PC-9 (cell line): ENCODE results near the gene RFTN2. TPM values are rescaled to one million over a fixed set of nuclear protein-coding genes. Genes with fewer than 3 reads are reported as not detected.

Experiments
- Bru-seq: library from RNA; stranded (reverse); fragments of 400-500 nt; gene quantifications from one replicate; lab custom pipeline; 2021; lab: Mats Ljungman, UMichigan
- BruChase-seq, 2 experiments: library from RNA; stranded (reverse); fragments of 400-500 nt; gene quantifications; one replicate each; lab custom pipeline; 2021; lab: Mats Ljungman, UMichigan
- BruUV-seq: library from RNA; stranded (reverse); fragments of 400-500 nt; replicated peaks from 2 replicates; lab custom pipeline; 2021; lab: Mats Ljungman, UMichigan
- CTCF ChIA-PET: fragments of 300-600 bp; sonication (Branson Sonifier 250); formaldehyde crosslinking; loops from one replicate; lab custom pipeline; 2022; ENCODE audit warnings: antibody characterized with exemption; lab: Charles Lee
- POLR2A ChIA-PET: fragments of 300-600 bp; sonication (Branson Sonifier 250); formaldehyde crosslinking; loops from one replicate; lab custom pipeline; 2022; ENCODE audit warnings: antibody characterized with exemption; ENCODE audit not compliant: unreplicated experiment; lab: Charles Lee
- DNase-seq, 2 experiments: peaks; one replicate each; pipeline versions ENCODE4 v3.0.0 to v3.0.0-alpha.2; 2015 to 2022; ENCODE audit warnings: mixed read lengths in 1 of 2
- H2AFZ ChIP-seq: fragments of 200-600 bp; sonication (generic); 2 replicates; pipeline ENCODE4 v1.8.1; 2017; ENCODE audit warnings: antibody characterized with exemption
- H3F3A ChIP-seq: fragments of 200-600 bp; sonication (generic); 2 replicates; pipeline ENCODE4 v1.8.1; 2017; ENCODE audit warnings: antibody characterized with exemption, mild to moderate bottlenecking, low read depth; ENCODE audit not compliant: insufficient read depth
- H3K27ac ChIP-seq: fragments of 200-600 bp; sonication (generic); 2 replicates; pipeline ENCODE4 v1.6.1; 2016; ENCODE audit warnings: mixed run types
- H3K27me3 ChIP-seq: fragments of 200-600 bp; sonication (generic); 2 replicates; pipeline ENCODE4 v1.6.1; 2016; ENCODE audit warnings: low read depth, mixed run types; ENCODE audit not compliant: insufficient read depth
- H3K36me3 ChIP-seq: fragments of 200-600 bp; sonication (generic); 2 replicates; pipeline ENCODE4 v1.6.1; 2016; ENCODE audit warnings: low read depth, mixed run types
- H3K4me1 ChIP-seq: fragments of 200-600 bp; sonication (generic); replicated peaks from 2 replicates; pipeline ENCODE4 v1.6.1; 2016; ENCODE audit warnings: mixed run types; ENCODE audit not compliant: insufficient read depth
- H3K4me2 ChIP-seq: fragments of 200-600 bp; sonication (generic); 2 replicates; pipeline ENCODE4 v1.6.1; 2017; ENCODE audit warnings: mixed run types
- H3K4me3 ChIP-seq: fragments of 200-600 bp; sonication (generic); 2 replicates; pipeline ENCODE4 v1.6.1; 2016; ENCODE audit warnings: mixed run types
- H3K79me2 ChIP-seq: fragments of 200-600 bp; sonication (generic); 2 replicates; pipeline ENCODE4 v1.6.1; 2017; ENCODE audit warnings: low read depth, mixed run types
- H3K9me2 ChIP-seq: fragments of 200-600 bp; sonication (generic); 2 replicates; pipeline ENCODE4 v1.8.1; 2017; ENCODE audit warnings: mild to moderate bottlenecking; ENCODE audit not compliant: insufficient read depth
- H3K9me3 ChIP-seq: fragments of 200-600 bp; sonication (generic); 2 replicates; pipeline ENCODE4 v1.8.1; 2016; ENCODE audit warnings: low read depth; ENCODE audit not compliant: insufficient read depth
- H4K20me1 ChIP-seq: fragments of 200-600 bp; sonication (generic); 2 replicates; pipeline ENCODE4 v1.8.1; 2017; ENCODE audit not compliant: insufficient read depth
- CTCF ChIP-seq: fragments of 200-600 bp; sonication (generic); conservative IDR thresholded peaks from 2 replicates; pipeline ENCODE4 v1.6.1; 2017; ENCODE audit warnings: mixed run types, antibody characterized with exemption, mild to moderate bottlenecking, moderate library complexity
- EZH2 ChIP-seq: fragments of 200-600 bp; sonication (generic); IDR thresholded peaks from 2 replicates; pipeline ENCODE4 v1.8.0; 2017; ENCODE audit warnings: antibody characterized with exemption, low read depth
- intact Hi-C: fragments of 100-400 bp; cut with micrococcal nuclease; formaldehyde crosslinking; loops from one replicate; pipeline ENCODE4 v1.10.0; 2022; ENCODE audit not compliant: unreplicated experiment
- long read RNA-seq: library from polyadenylated mRNA; stranded (forward); transcript quantifications from one replicate; pipeline ENCODE4 v2.0.0, GENCODE V29; 2022
- total RNA-seq: library from RNA; stranded (reverse); gene quantifications from 2 replicates; pipeline ENCODE4 v1.2.3, GENCODE V29; 2021

Gene RFTN2
- total RNA-seq (not detected in 2 replicates), Bru-seq, nascent RNA (percentile 2 among the genes with signal in this experiment), BruChase-seq, experiment 1, labeled RNA remaining after a 2-hour chase (percentile 4 among the genes with signal in this experiment), BruChase-seq, experiment 2, labeled RNA remaining after a 6-hour chase (not detected)
- long read RNA-seq = 0 reads

- POLR2A ChIA-PET = no interaction called here
- DNase-seq = no peak
- Histone ChIP-seq H4K20me1 (no peaks in the 10 kb centered on the region), H3K27ac (no peak within 1 kb of the TSS), H3K9me3 (no peaks in the 10 kb centered on the region), H3K4me2 (no peak within 1 kb of the TSS), H3K36me3 (no peaks in the 10 kb centered on the region), H3K79me2 (no peaks in the 10 kb centered on the region), H3K4me3 (no peak within 1 kb of the TSS), H3F3A (no peaks in the 10 kb centered on the region), H3K4me1 (no peaks in the 10 kb centered on the region), H2AFZ (no peak within 1 kb of the TSS), H3K27me3 (no peaks in the 10 kb centered on the region), H3K9me2 (no peaks in the 10 kb centered on the region)
- CTCF ChIA-PET = no interaction called here
- intact Hi-C loops = no loop called here
- no TSS peak for BruUV-seq
- TF ChIP-seq CTCF (no peak), EZH2 (no peak)
Measured at GRCh38 chr2:197675246-197675645, at the start of gene RFTN2. TSS of gene RFTN2 (minus strand) at chr2:197675587. CDS start at chr2:197675458, 129 bp downstream.

GRCh38 chr2:197717863-197718262 is 42.5 kb upstream of the RFTN2 start:
- DNase-seq = no peak
- H3K27ac ChIP-seq = no peak overlapping the region
- POLR2A ChIA-PET = no interaction called here
- CTCF ChIA-PET = interaction anchor here (0.7 kb wide), 1 partner anchor 12 kb away, joined by 8 read pairs; no protein-coding TSS in a partner anchor
- H3K27me3 ChIP-seq = no peaks in the 10 kb centered on the region
- H3K9me2 ChIP-seq = no peaks in the 10 kb centered on the region
- no peaks in the 10 kb centered on the region for H3K9me3 ChIP-seq
- no peak overlapping the region for H2AFZ ChIP-seq
- H4K20me1 ChIP-seq = no peaks in the 10 kb centered on the region
- no peaks in the 10 kb centered on the region for H3F3A ChIP-seq
- no peaks in the 10 kb centered on the region for H3K4me1 ChIP-seq
- peaks cover 5% of the 10 kb centered on the region; the same call in 1 of the 2 replicates for H3K36me3 ChIP-seq
- H3K4me2 ChIP-seq = no peak overlapping the region
- BruUV-seq = no TSS peak
- intact Hi-C loops = no loop called here
- TF ChIP-seq EZH2 (no peak), CTCF (no peak)
- no peaks in the 10 kb centered on the region for H3K79me2 ChIP-seq
- H3K4me3 ChIP-seq = no peak overlapping the region

- ChIA-PET CTCF (no interaction called here), POLR2A (no interaction called here)
- Histone ChIP-seq H3K4me1 (peaks cover 8% of the 10 kb centered on the region), H3K27me3 (no peaks in the 10 kb centered on the region), H3K36me3 (peaks cover 28% of the 10 kb centered on the region), H3K27ac (no peak overlapping the region), H3K9me3 (no peaks in the 10 kb centered on the region), H3F3A (no peaks in the 10 kb centered on the region), H3K79me2 (peaks cover 25% of the 10 kb centered on the region), H3K4me2 (no peak overlapping the region), H3K4me3 (no peak overlapping the region), H2AFZ (no peak overlapping the region), H4K20me1 (peaks cover 8% of the 10 kb centered on the region; the same call in 1 of the 2 replicates), H3K9me2 (no peaks in the 10 kb centered on the region)
- intact Hi-C loops = no loop called here
- no TSS peak for BruUV-seq
- TF ChIP-seq CTCF = no peak
- TF ChIP-seq EZH2 = no peak
- DNase-seq = no peak
Measured at GRCh38 chr2:197713271-197713670, 37.9 kb upstream of the RFTN2 start.
